ENCODE data around the gene BMPER. TPM values are rescaled to one million over a fixed set of nuclear protein-coding genes. Genes with fewer than 3 reads are reported as not detected.

The BMPER gene
- total RNA-seq, 2 experiments from 2014 or later = not detected

- H3K27ac Mint-ChIP-seq = no peak overlapping the region
- intact Hi-C loops (cut with DNase I, micrococcal nuclease) = no loop called here
These were observed 32.5 kb upstream of the BMPER start for GRCh38 chr7:33872870-33873269.

GRCh38 chr7:33873518-33873917 is 31.8 kb upstream of the BMPER start:
- H3K27ac ChIP-seq (ENCODE audit: low read depth in 1 of 2, low read length in 2 of 2) = no peak overlapping the region
- no peak overlapping the region for H3K27ac Mint-ChIP-seq
- no peaks in the 10 kb centered on the region for H3K36me3 Mint-ChIP-seq (ENCODE audit: low read depth)
- no peaks in the 10 kb centered on the region for H3K9me3 ChIP-seq (ENCODE audit: control insufficient read depth in 1 of 2, insufficient read depth in 1 of 2, low read length in 2 of 2)
- DNase-seq (no peak), ATAC-seq (ENCODE audit: poor library complexity) (no peak)
- POLR2A ChIA-PET = no interaction called here
- intact Hi-C loops (cut with DNase I, micrococcal nuclease) = no loop called here
- H3K4me1 ChIP-seq (ENCODE audit: insufficient read depth, low read length) = no peaks in the 10 kb centered on the region
- no peak for TF ChIP-seq CTCF (IDR thresholded peaks at IDR 0.05)
- no peak overlapping the region for H3K4me3 Mint-ChIP-seq
- no peaks in the 10 kb centered on the region for H3K27me3 Mint-ChIP-seq
- H3K9me3 Mint-ChIP-seq = no peaks in the 10 kb centered on the region
- H3K4me1 Mint-ChIP-seq (ENCODE audit: low read depth) = no peaks in the 10 kb centered on the region
- no peak overlapping the region for H3K4me3 ChIP-seq (ENCODE audit: low read length)
- peaks cover 0 to 4% of the 10 kb centered on the region in 2 experiments for H3K27me3 ChIP-seq (ENCODE audit: control insufficient read depth in 1 of 2, insufficient read depth in 2 of 2, low read length in 2 of 2)
- no peaks in the 10 kb centered on the region for H3K36me3 ChIP-seq (ENCODE audit: insufficient read depth, low read length)
- CTCF ChIA-PET = no interaction called here

More at GRCh38 chr7:33872870-33873269, 32.5 kb upstream of the BMPER start:
- H3K27me3 ChIP-seq (ENCODE audit: control insufficient read depth in 1 of 2, insufficient read depth in 2 of 2, low read length in 2 of 2) = peaks cover 0 to 4% of the 10 kb centered on the region in 2 experiments
- ATAC-seq (ENCODE audit: poor library complexity) = no peak
- H3K4me1 ChIP-seq (ENCODE audit: insufficient read depth, low read length) = no peaks in the 10 kb centered on the region
- TF ChIP-seq CTCF (IDR thresholded peaks at IDR 0.05) = no peak
- no peak overlapping the region for H3K4me3 ChIP-seq (ENCODE audit: low read length)
- no peaks in the 10 kb centered on the region for H3K9me3 Mint-ChIP-seq
- no peaks in the 10 kb centered on the region for H3K9me3 ChIP-seq (ENCODE audit: control insufficient read depth in 1 of 2, insufficient read depth in 1 of 2, low read length in 2 of 2)
- H3K36me3 Mint-ChIP-seq (ENCODE audit: low read depth) = no peaks in the 10 kb centered on the region
- no peaks in the 10 kb centered on the region for H3K36me3 ChIP-seq (ENCODE audit: insufficient read depth, low read length)
- no peaks in the 10 kb centered on the region for H3K4me1 Mint-ChIP-seq (ENCODE audit: low read depth)
- POLR2A ChIA-PET = no interaction called here
- no peak overlapping the region for H3K27ac ChIP-seq (ENCODE audit: low read depth in 1 of 2, low read length in 2 of 2)
- CTCF ChIA-PET = no interaction called here
- no peaks in the 10 kb centered on the region for H3K27me3 Mint-ChIP-seq
- no peak for DNase-seq
- H3K4me3 Mint-ChIP-seq = no peak overlapping the region

- Mint-ChIP-seq H3K9me3 (no peaks in the 10 kb centered on the region), H3K4me1 (ENCODE audit: low read depth) (no peaks in the 10 kb centered on the region), H3K4me3 (no peak overlapping the region), H3K36me3 (ENCODE audit: low read depth) (no peaks in the 10 kb centered on the region), H3K27ac (no peak overlapping the region), H3K27me3 (peaks cover 2% of the 10 kb centered on the region)
- Histone ChIP-seq H3K4me1 (ENCODE audit: insufficient read depth, low read length) (no peaks in the 10 kb centered on the region), H3K4me3 (ENCODE audit: low read length) (no peak overlapping the region), H3K27ac (ENCODE audit: low read depth in 1 of 2, low read length in 2 of 2) (no peak overlapping the region), H3K36me3 (ENCODE audit: insufficient read depth, low read length) (no peaks in the 10 kb centered on the region), H3K27me3 (ENCODE audit: control insufficient read depth in 1 of 2, insufficient read depth in 2 of 2, low read length in 2 of 2) (peaks cover 0 to 4% of the 10 kb centered on the region in 2 experiments), H3K9me3 (ENCODE audit: control insufficient read depth in 1 of 2, insufficient read depth in 1 of 2, low read length in 2 of 2) (no peaks in the 10 kb centered on the region)
- ATAC-seq (ENCODE audit: poor library complexity) (no peak), DNase-seq (no peak)
- intact Hi-C loops (cut with DNase I, micrococcal nuclease) = no loop called here
- no peak for TF ChIP-seq CTCF (IDR thresholded peaks at IDR 0.05)
- ChIA-PET CTCF (no interaction called here), POLR2A (no interaction called here)
These were observed 31.2 kb upstream of the BMPER start for GRCh38 chr7:33873981-33874750.
